ENCODE results near the gene ARL4C.

The ARL4C gene

DNA sequence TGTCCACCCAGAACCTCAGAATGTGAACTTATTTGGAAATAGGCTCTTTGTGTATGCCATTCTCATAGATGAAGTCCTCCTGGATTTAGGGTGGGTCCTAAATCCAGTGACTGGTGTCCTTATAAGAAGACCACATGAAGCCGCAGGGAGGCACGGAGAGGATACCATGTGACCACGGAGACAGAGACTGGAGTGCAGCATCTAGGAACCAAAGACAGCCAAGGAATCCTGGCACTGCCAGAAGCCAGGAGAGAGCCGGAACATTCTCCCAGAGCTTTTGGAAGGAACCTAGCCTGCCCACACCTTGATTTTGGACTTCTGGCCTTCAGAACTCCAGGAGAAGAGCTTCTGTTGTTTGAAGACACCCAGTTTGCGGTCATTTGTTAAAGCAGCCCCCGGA lies 49.7 kb downstream of the ARL4C start:
- no peak for DNase-seq (ENCODE audit: low read depth)

DNA sequence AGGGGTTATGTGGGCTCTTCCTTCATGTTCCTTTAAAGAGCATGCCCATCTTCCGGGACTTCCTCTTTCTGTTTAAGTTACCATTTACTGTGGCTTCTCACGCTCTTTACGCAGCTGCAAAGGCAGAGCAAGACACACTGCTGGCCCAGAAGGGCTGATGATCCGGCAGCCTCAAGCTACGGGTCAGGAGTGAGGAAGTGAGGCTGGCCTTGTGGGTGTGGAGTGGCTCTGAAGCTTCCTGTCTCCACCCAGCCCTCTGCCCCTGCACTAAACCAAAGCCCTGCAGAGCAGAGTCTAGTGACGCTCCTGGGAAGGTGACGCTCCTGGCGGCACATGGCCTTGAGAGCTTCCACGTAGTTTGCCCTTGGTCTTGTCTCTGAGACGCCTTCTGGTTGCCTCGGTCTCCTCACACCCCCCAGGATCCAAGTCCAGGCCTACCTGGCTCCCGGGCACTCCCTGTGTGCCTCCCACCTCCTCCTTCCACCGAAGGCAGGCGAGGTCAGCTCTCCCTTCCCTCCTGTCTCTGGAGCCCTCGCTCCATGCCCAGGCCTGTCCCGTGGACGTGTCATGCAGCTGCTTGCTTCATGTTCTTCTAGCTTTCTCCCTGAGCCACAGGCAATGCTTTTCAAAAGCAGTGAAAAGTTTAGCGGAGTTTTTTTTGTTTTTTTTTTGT lies 50.3 kb downstream of the ARL4C start:
- DNase-seq (ENCODE audit: low read depth): peak; percentile 41

DNA sequence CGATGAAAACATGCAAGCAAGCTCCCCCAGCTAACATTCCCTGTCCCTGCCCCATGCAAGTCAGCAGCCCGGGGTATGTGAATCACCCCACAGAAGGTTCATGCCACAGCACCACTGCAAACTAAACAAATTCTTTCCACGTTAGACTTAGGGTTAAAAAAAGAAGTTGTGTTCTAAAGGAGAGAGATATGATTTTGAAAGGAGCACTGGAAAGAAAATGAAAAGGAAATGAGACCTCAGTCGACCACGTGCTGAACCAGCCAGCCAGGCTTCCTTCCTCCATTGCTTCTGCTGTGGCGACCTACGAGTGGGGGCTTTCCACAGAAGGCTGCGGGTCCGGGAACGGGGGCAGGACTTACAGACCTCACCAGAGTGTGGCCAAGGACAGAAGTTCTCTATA lies 52.0 kb downstream of the ARL4C start:
- DNase-seq (ENCODE audit: low read depth): peak; percentile 29

DNA sequence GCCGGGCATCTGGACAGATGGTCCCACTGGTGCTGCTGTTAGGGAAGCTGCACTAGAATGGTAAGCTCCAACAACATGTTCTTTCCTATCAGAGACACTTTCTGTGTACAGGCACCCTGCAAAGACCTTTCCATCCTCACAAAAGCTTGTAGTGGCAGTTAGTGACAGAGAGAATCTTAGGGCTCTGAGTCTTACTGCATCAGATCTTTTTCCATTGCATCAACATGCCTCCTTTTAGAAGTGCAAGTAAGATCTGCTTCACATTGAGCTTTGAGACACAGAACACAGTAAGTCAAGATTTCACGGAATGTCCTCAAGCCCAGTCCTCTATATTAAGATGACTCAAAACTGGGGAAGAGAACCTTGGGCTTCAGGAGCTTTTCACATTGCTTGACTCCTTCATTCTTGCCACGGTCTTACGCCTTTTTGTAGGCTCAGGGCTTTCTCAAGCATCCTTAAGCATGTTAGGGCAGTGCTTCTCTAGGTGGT lies 52.6 kb downstream of the ARL4C start:
- DNase-seq (ENCODE audit: low read depth): no peak
